Esophagus (tissue), 2 donors: ENCODE measurements around the gene KHDRBS1. TPM values are rescaled to one million over a fixed set of nuclear protein-coding genes. Genes with fewer than 3 reads are reported as not detected.
"Not testable (repeated sequence)": the region's sequence is repeated elsewhere in the genome, so short reads cannot be mapped to it uniquely, and the experiment has no call there.

ENCODE experiments used
- H3K27ac ChIP-seq, 2 donors: one replicate each; pipeline ENCODE4 v1.5.1; 2013; ENCODE audit warnings: low read depth in 2 of 2, mild to moderate bottlenecking in 2 of 2, inconsistent platforms in 1 of 2, low read length in 1 of 2, moderate library complexity in 1 of 2
- H3K27me3 ChIP-seq, 2 donors: one replicate each; pipeline ENCODE4 v1.6.1; 2013; ENCODE audit warnings: low read length in 2 of 2, control low read depth in 1 of 2, mild to moderate bottlenecking in 1 of 2; ENCODE audit not compliant: insufficient read depth in 2 of 2, control insufficient read depth in 1 of 2
- H3K36me3 ChIP-seq, 2 donors: one replicate each; pipeline ENCODE4 v1.6.1; 2013; ENCODE audit warnings: low read length in 1 of 2; ENCODE audit not compliant: control insufficient read depth in 2 of 2, insufficient read depth in 2 of 2
- H3K4me1 ChIP-seq, 2 donors: one replicate each; pipeline ENCODE4 v1.6.1; 2013; ENCODE audit warnings: low read length in 1 of 2; ENCODE audit not compliant: control insufficient read depth in 2 of 2, insufficient read depth in 2 of 2
- H3K4me3 ChIP-seq, 2 donors: one replicate each; pipeline ENCODE4 v1.5.1; 2013; ENCODE audit warnings: low read length in 2 of 2, mild to moderate bottlenecking in 2 of 2, low read depth in 1 of 2, moderate library complexity in 1 of 2
- H3K9me3 ChIP-seq, 2 donors: one replicate each; pipeline ENCODE4 v1.6.1; 2013; ENCODE audit warnings: mild to moderate bottlenecking in 2 of 2, low read depth in 1 of 2, low read length in 1 of 2, moderate library complexity in 1 of 2; ENCODE audit not compliant: control insufficient read depth in 2 of 2, insufficient read depth in 1 of 2
- WGBS, 2 donors: extraction: QIAGEN DNeasy Blood & Tissue Kit; methylation state at CpG; one replicate each; pipeline ENCODE4 v1.1.7; 2013; 5-methylcytosine and 5-hydroxymethylcytosine counted together
- polyA plus RNA-seq, 2 donors: library from polyadenylated mRNA; stranded (reverse); fragments of 200-250 nt; gene quantifications; one replicate each; pipeline ENCODE4 v1.2.3, GENCODE V29; 2013
- donor health status: healthy with polysubstance abuse.
- donor health status: Bipolar disorder and iron deficiency.

Gene KHDRBS1
- polyA plus RNA-seq, 2 donors, result 55.1 to 63.4 TPM

- 94% methylated on average over 4 of the region's 4 CpGs for WGBS, 2 donors
- no peaks in the 10 kb centered on the region for H3K27me3 ChIP-seq
- no peak overlapping the region for H3K4me3 ChIP-seq
- H3K36me3 ChIP-seq, result peaks cover 11 to 22% of the 10 kb centered on the region in 2 donors
- H3K4me1 ChIP-seq, result no peaks in the 10 kb centered on the region
- H3K9me3 ChIP-seq, result no peaks in the 10 kb centered on the region
- no peak overlapping the region for H3K27ac ChIP-seq
Observed at GRCh38 chr1:32052887-32053286, 39.2 kb downstream of the KHDRBS1 start.

- Histone ChIP-seq H3K27me3 (no peaks in the 10 kb centered on the region), H3K27ac (no peak overlapping the region), H3K36me3 (peaks cover 18 to 20% of the 10 kb centered on the region in 2 donors), H3K9me3 (no peaks in the 10 kb centered on the region), H3K4me1 (no peaks in the 10 kb centered on the region), H3K4me3 (no peak overlapping the region)
- WGBS, 2 donors, result 81 to 89% methylated on average over 5 of the region's 5 CpGs
Observed at GRCh38 chr1:32055416-32055815, 41.7 kb downstream of the KHDRBS1 start.

GRCh38 chr1:32056598-32056997 is 42.9 kb downstream of the KHDRBS1 start:
- Histone ChIP-seq H3K27me3 (no peaks in the 10 kb centered on the region), H3K36me3 (peaks cover 17 to 18% of the 10 kb centered on the region in 2 donors), H3K4me3 (no peak overlapping the region), H3K4me1 (no peaks in the 10 kb centered on the region), H3K9me3 (no peaks in the 10 kb centered on the region), H3K27ac (no peak overlapping the region)
- WGBS, 2 donors, result 98 to 100% methylated on average over 1 of the region's 1 CpG

GRCh38 chr1:32060914-32061313 is 47.2 kb downstream of the KHDRBS1 start:
- Histone ChIP-seq H3K27me3 (no peaks in the 10 kb centered on the region), H3K27ac (no peak overlapping the region), H3K4me1 (peaks cover 0 to 3% of the 10 kb centered on the region in 2 donors), H3K36me3 (peaks cover 8 to 13% of the 10 kb centered on the region in 2 donors), H3K9me3 (no peaks in the 10 kb centered on the region), H3K4me3 (no peak overlapping the region)

- 61 to 73% methylated on average over 4 of the region's 4 CpGs for WGBS, 2 donors
- Histone ChIP-seq H3K27me3 (no peaks in the 10 kb centered on the region), H3K36me3 (peaks cover 4 to 8% of the 10 kb centered on the region in 2 donors), H3K4me3 (no peak overlapping the region), H3K9me3 (no peaks in the 10 kb centered on the region), H3K4me1 (peaks cover 0 to 3% of the 10 kb centered on the region in 2 donors), H3K27ac (peak overlapping the region in 1 of 2 donors; percentile 43)
Observed at GRCh38 chr1:32062867-32063230, 49.2 kb downstream of the KHDRBS1 start.

- Histone ChIP-seq H3K4me1 (peaks cover 0 to 3% of the 10 kb centered on the region in 2 donors), H3K27ac (no peak overlapping the region), H3K9me3 (no peaks in the 10 kb centered on the region), H3K4me3 (no peak overlapping the region), H3K27me3 (no peaks in the 10 kb centered on the region), H3K36me3 (peaks cover 4 to 8% of the 10 kb centered on the region in 2 donors)
- 18 to 22% methylated on average over 1 of the region's 1 CpG for WGBS, 2 donors
Observed at GRCh38 chr1:32063261-32063681, 49.6 kb downstream of the KHDRBS1 start.

- not testable (repeated sequence) for H3K36me3 ChIP-seq, H3K27me3 ChIP-seq, H3K9me3 ChIP-seq, H3K4me1 ChIP-seq, H3K4me3 ChIP-seq
- H3K27ac ChIP-seq, result peak overlapping the region in 1 of 2 donors; percentile 42
- 70% methylated on average over 21 of the region's 21 CpGs for WGBS, 2 donors
Observed at GRCh38 chr1:32065613-32066488, 52.2 kb downstream of the KHDRBS1 start.

- Histone ChIP-seq H3K27me3 (no peaks in the 10 kb centered on the region), H3K4me1 (peaks cover 0 to 8% of the 10 kb centered on the region in 2 donors), H3K27ac (peak overlapping the region in 1 of 2 donors; percentile 42), H3K36me3 (no peaks in the 10 kb centered on the region), H3K9me3 (no peaks in the 10 kb centered on the region), H3K4me3 (no peak overlapping the region)
- 5 to 10% methylated on average over 4 of the region's 4 CpGs for WGBS, 2 donors
Observed at GRCh38 chr1:32066489-32066873, 52.8 kb downstream of the KHDRBS1 start.

GRCh38 chr1:32068957-32069588 is 55.4 kb downstream of the KHDRBS1 start:
- Histone ChIP-seq H3K4me1 (peaks cover 0 to 5% of the 10 kb centered on the region in 2 donors), H3K4me3 (no peak overlapping the region), H3K9me3 (no peaks in the 10 kb centered on the region), H3K27me3 (no peaks in the 10 kb centered on the region), H3K27ac (peak overlapping the region in 1 of 2 donors; percentile 7), H3K36me3 (no peaks in the 10 kb centered on the region)
- WGBS, 2 donors, result 78 to 83% methylated on average over 5 of the region's 5 CpGs
